GM12873 (cell line): Measurements from ENCODE around the gene MYRIP.

ENCODE experiments used
- CTCF ChIP-seq: IDR thresholded peaks from 2 replicates; pipeline ENCODE4 v1.5.1; 2012; ENCODE audit warnings: low read depth, mild to moderate bottlenecking, moderate library complexity, low read length, control low read depth; ENCODE audit not compliant: insufficient read depth; ENCODE audit errors: missing control alignments

MYRIP gene

GRCh38 chr3:39794880-39795279, 14.5 kb upstream of the MYRIP start:
- no peak for TF ChIP-seq CTCF

GRCh38 chr3:39801216-39801615, 8.2 kb upstream of the MYRIP start:
- no peak for TF ChIP-seq CTCF

GRCh38 chr3:39803956-39804355, 5.5 kb upstream of the MYRIP start:
- TF ChIP-seq CTCF = no peak

GRCh38 chr3:39804951-39805350, 4.5 kb upstream of the MYRIP start:
- TF ChIP-seq CTCF = no peak

- no peak for TF ChIP-seq CTCF
Measured at GRCh38 chr3:39805650-39806049, 3.8 kb upstream of the MYRIP start.

GRCh38 chr3:39806820-39807219, 2.6 kb upstream of the MYRIP start:
- no peak for TF ChIP-seq CTCF

- no peak for TF ChIP-seq CTCF
Measured at GRCh38 chr3:39808467-39809180, 785 bp upstream of the MYRIP start.
